ENCODE measurements around the gene HDAC4.

DNA sequence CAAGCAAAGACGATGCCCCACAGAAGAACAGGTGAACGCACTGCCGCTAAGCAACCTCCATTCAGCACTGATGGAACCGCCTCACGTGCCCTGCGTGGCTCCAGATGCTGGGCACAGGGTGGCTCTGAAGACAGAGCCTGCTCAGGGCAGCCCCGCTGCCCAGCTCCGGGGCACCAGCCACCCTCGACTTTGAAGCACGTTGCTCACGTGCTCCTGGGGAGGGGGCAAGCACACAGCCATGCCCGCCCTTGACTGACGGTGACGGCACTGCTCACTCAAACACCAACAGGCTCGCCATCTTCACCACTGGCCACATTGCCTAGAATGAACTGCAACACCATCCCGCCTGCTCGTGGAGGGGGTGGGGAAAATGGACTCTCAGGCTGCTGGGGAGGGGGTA lies 251.3 kb downstream of the HDAC4 start:
- TF ChIP-seq YY1 (IDR thresholded peaks at IDR 0.05; ENCODE audit: insufficient read depth, insufficient read length), result no peak
- TF ChIP-seq ZNF274 (IDR thresholded peaks at IDR 0.05; ENCODE audit: low read depth, low read length), result no peak
